ENCODE measurements around the gene SBK3. TPM values are rescaled to one million over a fixed set of nuclear protein-coding genes. Genes with fewer than 3 reads are reported as not detected.
A peak's percentile ranks its signal among the peaks of the same experiment; 100 is the strongest.

The SBK3 gene
- total and polyA plus RNA-seq, 2 of the 8 experiments (the other 6 are each of a cell fraction or from before 2014, with no cell fraction given): 0.76 to 1.5 TPM

DNA sequence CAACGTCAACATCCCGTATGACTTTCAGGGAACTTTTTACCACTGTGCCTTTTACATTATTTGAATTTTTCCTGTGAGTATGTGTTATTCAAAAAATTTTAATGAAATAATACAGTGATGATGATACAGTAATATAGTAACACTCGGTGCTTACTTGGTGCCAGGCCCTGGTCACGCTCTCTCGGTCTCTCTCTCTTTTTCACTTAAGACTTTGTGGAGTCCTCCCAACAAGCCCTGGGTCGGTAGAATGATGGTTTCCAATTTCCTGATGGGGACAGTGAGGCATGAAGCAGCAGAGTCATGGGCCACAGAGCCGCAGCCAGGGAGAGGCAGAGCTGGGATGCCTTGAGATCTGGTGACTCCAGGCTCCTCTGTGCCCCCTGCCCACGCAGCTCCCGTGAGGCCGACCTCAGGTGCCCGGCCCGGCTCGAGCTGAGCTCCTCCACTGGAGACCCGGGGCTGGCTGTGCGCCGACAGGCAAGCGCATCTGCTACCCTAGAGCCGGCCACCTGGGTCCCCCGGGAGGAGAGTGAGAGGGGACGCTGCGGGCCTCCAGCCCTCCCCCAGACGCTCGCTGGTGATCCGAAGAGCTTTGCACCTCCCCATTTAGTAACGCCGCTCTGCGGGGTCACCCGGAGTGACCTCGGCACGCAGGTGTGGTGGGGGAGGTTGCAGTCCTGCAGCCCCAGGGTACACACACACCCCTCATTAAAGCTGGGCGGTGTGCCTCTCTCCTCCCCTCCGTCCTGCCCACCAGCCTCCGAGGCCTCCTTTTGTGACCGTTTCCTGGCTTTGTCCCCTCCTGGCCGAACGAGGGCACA lies 4.4 kb upstream of the SBK3 start (continued):
- TF ChIP-seq BACH1 (IDR thresholded peaks at IDR 0.05; ENCODE audit: low read length) (peak; percentile 11; the same call in 1 of the 2 replicates), RFX5 (IDR thresholded peaks at IDR 0.05; ENCODE audit: borderline replicate concordance, low read depth, low read length) (no peak), EZH2 (IDR thresholded peaks at IDR 0.05; ENCODE audit: low read depth, low read length, severe bottlenecking) (no peak), TCF12 (IDR thresholded peaks at IDR 0.05; ENCODE audit: low read depth, low read length) (peak; percentile 89; the same call in 1 of the 2 replicates), GTF2F1 (IDR thresholded peaks at IDR 0.05; ENCODE audit: borderline replicate concordance, low read depth, low read length) (no peak), CEBPB (IDR thresholded peaks at IDR 0.05; ENCODE audit: low read depth, low read length) (no peak), MAFK (IDR thresholded peaks at IDR 0.05; ENCODE audit: low read depth, low read length) (no peak; the same call in 1 of the 2 replicates), KDM4A (IDR thresholded peaks at IDR 0.05; ENCODE audit: low read depth, low read length, severe bottlenecking) (peak; percentile 54), FOSL1 (IDR thresholded peaks at IDR 0.05; ENCODE audit: insufficient read depth, low read depth, low read length) (no peak), CTBP2 (IDR thresholded peaks at IDR 0.05; ENCODE audit: borderline replicate concordance, insufficient read depth, insufficient read length, low read length) (peak; percentile 37), NRF1 (IDR thresholded peaks at IDR 0.05; ENCODE audit: low read depth, low read length) (no peak), CHD2 (IDR thresholded peaks at IDR 0.05; ENCODE audit: low read length) (no peak), RXRA (IDR thresholded peaks at IDR 0.05; ENCODE audit: insufficient read depth, low read depth, low read length) (no peak), SP4 (IDR thresholded peaks at IDR 0.05; ENCODE audit: low read length) (no peak), KDM1A (IDR thresholded peaks at IDR 0.05; ENCODE audit: borderline replicate concordance, low read length) (peak; percentile 48; the same call in 1 of the 2 replicates), KDM5A (IDR thresholded peaks at IDR 0.05; ENCODE audit: low read length) (no peak), TBP (IDR thresholded peaks at IDR 0.05; ENCODE audit: low read depth, low read length) (no peak), JUND (IDR thresholded peaks at IDR 0.05; ENCODE audit: low read length) (no peak)
- TF ChIP-seq, protein P1, sequence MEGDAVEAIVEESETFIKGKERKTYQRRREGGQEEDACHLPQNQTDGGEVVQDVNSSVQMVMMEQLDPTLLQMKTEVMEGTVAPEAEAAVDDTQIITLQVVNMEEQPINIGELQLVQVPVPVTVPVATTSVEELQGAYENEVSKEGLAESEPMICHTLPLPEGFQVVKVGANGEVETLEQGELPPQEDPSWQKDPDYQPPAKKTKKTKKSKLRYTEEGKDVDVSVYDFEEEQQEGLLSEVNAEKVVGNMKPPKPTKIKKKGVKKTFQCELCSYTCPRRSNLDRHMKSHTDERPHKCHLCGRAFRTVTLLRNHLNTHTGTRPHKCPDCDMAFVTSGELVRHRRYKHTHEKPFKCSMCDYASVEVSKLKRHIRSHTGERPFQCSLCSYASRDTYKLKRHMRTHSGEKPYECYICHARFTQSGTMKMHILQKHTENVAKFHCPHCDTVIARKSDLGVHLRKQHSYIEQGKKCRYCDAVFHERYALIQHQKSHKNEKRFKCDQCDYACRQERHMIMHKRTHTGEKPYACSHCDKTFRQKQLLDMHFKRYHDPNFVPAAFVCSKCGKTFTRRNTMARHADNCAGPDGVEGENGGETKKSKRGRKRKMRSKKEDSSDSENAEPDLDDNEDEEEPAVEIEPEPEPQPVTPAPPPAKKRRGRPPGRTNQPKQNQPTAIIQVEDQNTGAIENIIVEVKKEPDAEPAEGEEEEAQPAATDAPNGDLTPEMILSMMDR (IDR thresholded peaks at IDR 0.05; ENCODE audit: control extremely low read depth in 1 of 3, insufficient read depth in 1 of 3, low read depth in 1 of 3, low read length in 3 of 3): peak in 2 of 3 experiments; percentile 7 to 10; a peak in 1 of 4 replicates
- TF ChIP-seq, protein P2, sequence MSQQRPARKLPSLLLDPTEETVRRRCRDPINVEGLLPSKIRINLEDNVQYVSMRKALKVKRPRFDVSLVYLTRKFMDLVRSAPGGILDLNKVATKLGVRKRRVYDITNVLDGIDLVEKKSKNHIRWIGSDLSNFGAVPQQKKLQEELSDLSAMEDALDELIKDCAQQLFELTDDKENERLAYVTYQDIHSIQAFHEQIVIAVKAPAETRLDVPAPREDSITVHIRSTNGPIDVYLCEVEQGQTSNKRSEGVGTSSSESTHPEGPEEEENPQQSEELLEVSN (IDR thresholded peaks at IDR 0.05): no peak
- TF ChIP-seq, protein P3, sequence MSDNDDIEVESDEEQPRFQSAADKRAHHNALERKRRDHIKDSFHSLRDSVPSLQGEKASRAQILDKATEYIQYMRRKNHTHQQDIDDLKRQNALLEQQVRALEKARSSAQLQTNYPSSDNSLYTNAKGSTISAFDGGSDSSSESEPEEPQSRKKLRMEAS (IDR thresholded peaks at IDR 0.05): peak; percentile 36; the same call in 1 of the 2 replicates
